HEK293T (cell line): ENCODE results near the gene TMEM179.

Source experiments
- ARNT ChIP-seq: fragments of 450-650 bp; IDR thresholded peaks from 2 replicates; pipeline ENCODE4 v1.6.1; 2017; ENCODE audit warnings: mild to moderate bottlenecking
- BHLHE40 ChIP-seq: fragments of 450-650 bp; IDR thresholded peaks from 2 replicates; pipeline ENCODE4 v1.6.1; 2016; ENCODE audit warnings: mild to moderate bottlenecking, moderate library complexity, borderline replicate concordance
- FOXM1 ChIP-seq: fragments of 450-650 bp; IDR thresholded peaks from 2 replicates; pipeline ENCODE4 v1.6.1; 2017; ENCODE audit warnings: mild to moderate bottlenecking, borderline replicate concordance
- SP1 ChIP-seq: fragments of 450-650 bp; IDR thresholded peaks from 2 replicates; pipeline ENCODE4 v1.6.1; 2017
- SUZ12 ChIP-seq: fragments of 450-650 bp; IDR thresholded peaks from 2 replicates; pipeline ENCODE4 v1.6.1; 2016; ENCODE audit warnings: mild to moderate bottlenecking
- TARDBP ChIP-seq: fragments of 450-650 bp; IDR thresholded peaks from 2 replicates; pipeline ENCODE4 v1.6.1; 2016
- ZNF384 ChIP-seq: fragments of 450-650 bp; IDR thresholded peaks from 2 replicates; pipeline ENCODE4 v1.6.1; 2016

GRCh38 chr14:104588066-104588857, 16.3 kb downstream of the TMEM179 start:
- TF ChIP-seq SUZ12: no peak
- no peak for TF ChIP-seq BHLHE40
- TF ChIP-seq FOXM1: no peak
- no peak for TF ChIP-seq ARNT
- no peak for TF ChIP-seq ZNF384
- TF ChIP-seq SP1: no peak
- TF ChIP-seq TARDBP: no peak
